ENCODE measurements around the gene RPL34.

RPL34 gene

DNA sequence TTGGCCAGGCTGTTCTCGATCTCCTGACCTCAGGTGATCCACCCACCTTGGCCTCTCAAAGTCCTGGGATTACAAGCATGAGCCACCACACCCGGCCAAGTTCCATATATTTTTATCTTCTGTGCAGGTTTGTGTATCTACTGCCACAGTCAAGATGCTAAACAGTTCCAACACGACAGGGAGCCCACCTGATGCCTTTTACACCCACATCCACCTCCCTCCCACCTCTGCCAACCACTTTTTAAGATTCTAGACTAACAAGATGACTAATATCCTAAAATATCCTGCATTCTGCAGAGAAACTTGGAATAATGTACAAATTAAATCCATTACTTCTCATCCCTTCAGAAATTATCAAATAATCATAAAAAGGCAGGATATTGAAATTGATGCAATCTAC lies 19.3 kb upstream of the RPL34 start:
- no peak for TF ChIP-seq FOXP2 (optimal IDR thresholded peaks at IDR 0.05; ENCODE audit: borderline replicate concordance, extremely low read depth, extremely low read length, insufficient read depth)
- no peak for TF ChIP-seq SIN3A (IDR thresholded peaks at IDR 0.05; ENCODE audit: borderline replicate concordance, insufficient read depth, low read length)
- TF ChIP-seq, protein P1, sequence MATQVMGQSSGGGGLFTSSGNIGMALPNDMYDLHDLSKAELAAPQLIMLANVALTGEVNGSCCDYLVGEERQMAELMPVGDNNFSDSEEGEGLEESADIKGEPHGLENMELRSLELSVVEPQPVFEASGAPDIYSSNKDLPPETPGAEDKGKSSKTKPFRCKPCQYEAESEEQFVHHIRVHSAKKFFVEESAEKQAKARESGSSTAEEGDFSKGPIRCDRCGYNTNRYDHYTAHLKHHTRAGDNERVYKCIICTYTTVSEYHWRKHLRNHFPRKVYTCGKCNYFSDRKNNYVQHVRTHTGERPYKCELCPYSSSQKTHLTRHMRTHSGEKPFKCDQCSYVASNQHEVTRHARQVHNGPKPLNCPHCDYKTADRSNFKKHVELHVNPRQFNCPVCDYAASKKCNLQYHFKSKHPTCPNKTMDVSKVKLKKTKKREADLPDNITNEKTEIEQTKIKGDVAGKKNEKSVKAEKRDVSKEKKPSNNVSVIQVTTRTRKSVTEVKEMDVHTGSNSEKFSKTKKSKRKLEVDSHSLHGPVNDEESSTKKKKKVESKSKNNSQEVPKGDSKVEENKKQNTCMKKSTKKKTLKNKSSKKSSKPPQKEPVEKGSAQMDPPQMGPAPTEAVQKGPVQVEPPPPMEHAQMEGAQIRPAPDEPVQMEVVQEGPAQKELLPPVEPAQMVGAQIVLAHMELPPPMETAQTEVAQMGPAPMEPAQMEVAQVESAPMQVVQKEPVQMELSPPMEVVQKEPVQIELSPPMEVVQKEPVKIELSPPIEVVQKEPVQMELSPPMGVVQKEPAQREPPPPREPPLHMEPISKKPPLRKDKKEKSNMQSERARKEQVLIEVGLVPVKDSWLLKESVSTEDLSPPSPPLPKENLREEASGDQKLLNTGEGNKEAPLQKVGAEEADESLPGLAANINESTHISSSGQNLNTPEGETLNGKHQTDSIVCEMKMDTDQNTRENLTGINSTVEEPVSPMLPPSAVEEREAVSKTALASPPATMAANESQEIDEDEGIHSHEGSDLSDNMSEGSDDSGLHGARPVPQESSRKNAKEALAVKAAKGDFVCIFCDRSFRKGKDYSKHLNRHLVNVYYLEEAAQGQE (IDR thresholded peaks at IDR 0.05; ENCODE audit: insufficient read depth in 1 of 2, low read depth in 2 of 2, low read length in 2 of 2) = no peak
- no peak for TF ChIP-seq TAF1 (IDR thresholded peaks at IDR 0.05; ENCODE audit: borderline replicate concordance, insufficient read depth, low read length)
- no peak for TF ChIP-seq POLR2AphosphoS5 (IDR thresholded peaks at IDR 0.05; ENCODE audit: low read depth, low read length)

DNA sequence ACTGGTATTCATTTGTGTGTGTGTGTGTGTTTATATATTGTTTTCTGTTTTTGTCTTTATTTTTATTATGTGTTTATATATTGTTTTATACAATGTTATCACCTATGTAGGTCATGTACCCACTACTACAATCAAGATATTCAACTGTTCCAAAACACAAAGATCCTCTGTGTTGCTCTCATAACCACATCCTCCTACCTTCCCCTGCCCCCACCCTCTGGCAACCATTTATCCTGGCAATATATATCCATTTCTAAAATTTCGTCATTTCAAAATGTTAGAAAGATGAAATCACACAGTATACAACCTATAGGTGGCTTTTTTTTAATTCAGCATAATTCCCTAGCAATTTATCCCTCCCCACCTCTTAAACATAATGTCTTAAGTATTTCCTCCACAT lies 18.8 kb upstream of the RPL34 start:
- no peak for TF ChIP-seq POLR2AphosphoS5 (IDR thresholded peaks at IDR 0.05; ENCODE audit: low read depth, low read length)
- no peak for TF ChIP-seq SIN3A (IDR thresholded peaks at IDR 0.05; ENCODE audit: borderline replicate concordance, insufficient read depth, low read length)
- TF ChIP-seq TAF1 (IDR thresholded peaks at IDR 0.05; ENCODE audit: borderline replicate concordance, insufficient read depth, low read length) = no peak
- TF ChIP-seq FOXP2 (optimal IDR thresholded peaks at IDR 0.05; ENCODE audit: borderline replicate concordance, extremely low read depth, extremely low read length, insufficient read depth) = no peak
- TF ChIP-seq, protein P1 (IDR thresholded peaks at IDR 0.05; ENCODE audit: insufficient read depth in 1 of 2, low read depth in 2 of 2, low read length in 2 of 2) = no peak

DNA sequence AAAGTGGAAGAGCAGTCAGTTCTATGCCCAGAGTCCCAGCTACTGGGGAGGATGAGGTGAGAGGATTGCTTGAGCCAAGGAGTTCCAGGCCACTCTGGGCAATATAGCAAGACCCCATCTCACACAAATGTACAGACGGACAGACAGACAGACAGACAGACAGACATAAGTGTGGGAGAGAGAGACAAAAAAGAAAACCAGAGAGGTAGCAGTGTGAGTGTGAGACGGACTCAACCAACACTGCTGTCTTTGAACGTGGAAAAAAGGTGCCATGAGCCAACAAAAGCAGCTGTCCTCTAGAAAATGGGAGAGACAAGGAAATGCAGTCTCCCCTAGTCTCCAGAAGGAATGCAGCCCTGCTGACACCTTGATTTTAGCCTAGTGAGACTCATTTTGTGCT lies 18.2 kb upstream of the RPL34 start:
- TF ChIP-seq TAF1 (IDR thresholded peaks at IDR 0.05; ENCODE audit: borderline replicate concordance, insufficient read depth, low read length) = no peak
- no peak for TF ChIP-seq POLR2AphosphoS5 (IDR thresholded peaks at IDR 0.05; ENCODE audit: low read depth, low read length)
- TF ChIP-seq, protein P1 (IDR thresholded peaks at IDR 0.05; ENCODE audit: insufficient read depth in 1 of 2, low read depth in 2 of 2, low read length in 2 of 2) = no peak
- no peak for TF ChIP-seq SIN3A (IDR thresholded peaks at IDR 0.05; ENCODE audit: borderline replicate concordance, insufficient read depth, low read length)
- TF ChIP-seq FOXP2 (optimal IDR thresholded peaks at IDR 0.05; ENCODE audit: borderline replicate concordance, extremely low read depth, extremely low read length, insufficient read depth) = no peak

DNA sequence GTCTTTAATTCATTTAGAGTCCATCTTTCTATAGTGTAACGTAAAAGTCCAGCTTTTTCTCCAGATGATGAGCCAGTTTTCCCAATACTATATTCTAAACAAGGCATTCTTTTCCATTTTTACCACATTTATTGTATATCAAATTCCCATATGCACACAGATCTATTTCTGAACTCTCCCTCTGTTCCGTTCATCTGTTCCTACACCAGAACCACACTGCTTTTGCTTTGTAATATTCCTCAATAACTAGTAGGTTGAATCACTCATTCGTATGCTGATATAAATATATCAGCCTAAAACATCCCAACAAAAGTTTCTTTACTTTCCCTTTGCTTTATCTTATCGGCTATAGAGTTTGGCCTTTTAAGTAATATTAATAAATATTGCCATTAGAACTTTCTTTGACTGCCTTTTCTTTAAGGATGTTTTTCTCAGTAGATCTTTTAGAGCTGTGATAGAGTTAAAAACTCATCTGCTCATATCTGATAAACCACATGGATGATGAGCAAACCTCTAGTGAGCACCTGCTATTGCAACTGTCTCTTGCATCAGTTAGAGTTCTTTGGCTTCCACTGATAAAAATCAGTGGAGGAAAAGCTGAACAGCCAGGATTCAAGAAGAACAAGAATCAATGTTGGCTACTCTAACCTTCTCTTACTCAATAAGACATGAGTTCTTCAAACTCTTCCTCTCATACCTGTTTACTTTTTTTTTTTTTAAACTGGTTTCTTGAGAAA lies 13.1 kb upstream of the RPL34 start:
- TF ChIP-seq SIN3A (IDR thresholded peaks at IDR 0.05; ENCODE audit: borderline replicate concordance, insufficient read depth, low read length) (no peak), FOXP2 (optimal IDR thresholded peaks at IDR 0.05; ENCODE audit: borderline replicate concordance, extremely low read depth, extremely low read length, insufficient read depth) (no peak), TAF1 (IDR thresholded peaks at IDR 0.05; ENCODE audit: borderline replicate concordance, insufficient read depth, low read length) (no peak), POLR2AphosphoS5 (IDR thresholded peaks at IDR 0.05; ENCODE audit: low read depth, low read length) (no peak)
- TF ChIP-seq, protein P1 (IDR thresholded peaks at IDR 0.05; ENCODE audit: insufficient read depth in 1 of 2, low read depth in 2 of 2, low read length in 2 of 2) = no peak
